Measurements from ENCODE around the gene ZDHHC16.

DNA sequence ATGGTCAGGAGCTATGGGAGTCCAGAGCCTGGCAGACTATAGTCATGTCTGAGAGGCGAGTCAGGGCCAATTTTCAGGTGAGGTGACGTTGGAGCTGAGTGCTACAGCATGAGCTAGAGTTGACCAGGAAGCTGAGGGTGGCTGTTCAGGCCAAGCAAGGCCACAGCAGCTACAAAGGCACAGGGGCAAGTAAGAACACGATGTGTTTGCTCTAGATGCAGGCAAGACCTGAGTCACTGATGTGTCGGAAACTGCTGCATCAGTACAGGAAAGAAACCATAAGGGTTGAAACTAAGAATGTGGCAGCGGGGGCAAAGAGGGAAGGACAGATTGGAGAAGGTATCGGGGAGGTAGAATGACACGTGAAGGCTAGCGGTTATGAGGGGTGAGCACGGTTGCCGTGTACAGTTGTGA, 33.1 kb upstream of the ZDHHC16 start:
- no peak for TF ChIP-seq POLR2A (IDR thresholded peaks at IDR 0.05; ENCODE audit: low read depth, low read length)
- no peak for TF ChIP-seq TAF1 (IDR thresholded peaks at IDR 0.05; ENCODE audit: borderline replicate concordance, low read depth, low read length)
